Muscle of arm (tissue), 12 donors: ENCODE data around the gene RPL32. TPM values are rescaled to one million over a fixed set of nuclear protein-coding genes. Genes with fewer than 3 reads are reported as not detected.

Experiments
- DNase-seq: peaks from one replicate; pipeline ENCODE4 v3.0.0-alpha.2; 2013
- polyA plus RNA-seq, 12 donors: library from polyadenylated mRNA; unstranded; fragments of 120-200 nt; gene quantifications; one replicate each; pipeline ENCODE4 v1.2.1, GENCODE V29; 2013; ENCODE audit not compliant: insufficient read length in 12 of 12

RPL32 gene
- polyA plus RNA-seq, 12 donors: 2,891 to 4,447 (median 3,076) TPM; not detected in 1

DNA sequence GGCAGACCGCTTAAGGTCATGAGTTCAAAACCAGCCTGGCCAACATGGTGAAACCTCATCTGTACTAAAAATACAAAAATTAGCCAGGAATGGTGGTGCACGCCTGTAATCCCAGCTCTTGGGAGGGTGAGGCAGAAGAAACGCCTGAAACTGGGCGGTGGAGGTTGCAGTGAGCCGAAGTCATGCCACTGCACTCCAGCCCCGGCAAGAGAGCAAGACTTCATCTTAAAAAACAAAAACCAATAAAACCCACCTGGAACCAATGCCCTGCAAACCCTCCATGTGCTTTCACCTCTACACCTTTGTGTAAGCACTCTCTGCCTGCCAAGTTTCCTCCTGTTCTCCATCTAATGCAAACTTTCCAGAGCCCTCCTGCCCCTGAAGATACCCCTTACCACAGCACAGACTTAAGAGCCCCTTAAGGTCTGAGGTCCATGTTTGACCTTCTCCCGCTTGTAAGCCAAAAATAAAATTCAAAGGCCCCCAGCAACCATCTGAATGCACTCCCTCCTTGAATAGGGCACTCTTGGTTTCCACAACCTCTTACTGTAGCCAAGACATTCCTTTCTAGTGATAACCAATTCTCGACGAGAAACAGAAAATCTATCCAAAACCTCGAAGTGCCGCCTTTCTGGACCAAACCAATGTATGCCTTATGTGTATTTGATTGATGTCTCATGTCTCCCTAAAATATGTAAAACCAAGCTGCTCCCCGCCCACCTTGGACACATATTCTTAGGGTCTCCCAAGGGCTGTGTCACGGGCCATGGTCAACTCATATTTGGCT lies 3.0 kb downstream of the RPL32 start:
- no peak for DNase-seq

DNA sequence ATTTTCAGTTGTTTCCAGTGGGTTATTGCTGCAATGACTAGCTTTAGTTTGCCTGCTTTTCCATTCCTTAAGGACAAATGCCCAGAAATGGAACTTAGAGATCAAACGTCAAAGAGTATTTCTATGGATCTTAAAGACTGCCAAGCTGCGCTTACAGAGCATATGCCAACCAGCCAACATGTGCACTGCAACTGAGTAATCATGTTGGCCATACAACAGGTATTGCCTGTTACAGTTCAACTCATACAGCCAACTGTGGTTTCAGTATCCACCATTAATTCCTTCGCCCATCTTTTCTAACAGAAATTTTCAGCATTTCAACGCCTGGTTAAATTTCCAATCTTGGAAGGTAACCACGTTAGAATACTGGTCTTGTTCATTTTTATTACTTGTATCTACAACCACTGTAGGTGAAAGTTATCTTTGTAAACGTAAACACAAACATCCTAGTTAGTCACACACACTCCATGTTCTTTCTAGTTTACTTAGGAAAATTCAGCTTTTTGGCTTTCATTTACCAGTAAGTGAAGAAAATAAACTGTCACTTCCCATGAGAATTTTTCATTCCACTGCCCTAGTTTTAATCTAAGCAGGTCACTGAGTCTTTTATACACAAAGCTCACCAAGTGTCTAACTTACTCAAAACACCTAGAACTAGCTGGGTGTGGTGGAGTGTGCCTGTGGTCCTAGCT lies 3.9 kb downstream of the RPL32 start:
- DNase-seq: no peak

DNA sequence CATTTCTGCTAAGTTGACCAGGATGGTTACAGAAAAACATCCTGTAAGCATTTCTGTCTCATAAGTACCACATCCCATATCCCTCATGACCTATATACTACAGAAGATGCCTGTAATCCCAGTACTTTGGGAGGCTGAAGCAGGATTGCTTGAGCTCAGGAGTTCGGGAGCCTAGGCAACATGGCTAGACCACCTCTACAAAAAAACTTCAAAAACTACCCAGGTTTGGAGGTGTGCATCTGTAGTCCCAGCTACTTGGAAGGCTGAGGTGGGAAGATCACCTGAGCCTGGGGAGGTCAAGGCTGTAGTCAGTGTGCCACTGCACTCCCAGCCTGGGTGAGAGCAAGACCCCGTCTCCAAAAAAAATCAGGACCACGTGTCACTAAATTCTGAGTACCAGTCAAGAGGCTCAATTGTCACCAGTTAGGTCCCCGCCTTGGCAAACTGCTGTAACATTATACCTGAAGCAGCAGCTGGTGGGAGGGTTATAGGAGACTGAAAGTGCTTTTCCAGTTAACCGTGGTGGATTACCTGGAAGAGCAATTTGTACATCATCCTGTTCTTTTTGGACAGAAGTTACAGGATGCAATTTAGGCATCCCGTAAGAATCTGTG lies 6.2 kb downstream of the RPL32 start:
- no peak for DNase-seq

DNA sequence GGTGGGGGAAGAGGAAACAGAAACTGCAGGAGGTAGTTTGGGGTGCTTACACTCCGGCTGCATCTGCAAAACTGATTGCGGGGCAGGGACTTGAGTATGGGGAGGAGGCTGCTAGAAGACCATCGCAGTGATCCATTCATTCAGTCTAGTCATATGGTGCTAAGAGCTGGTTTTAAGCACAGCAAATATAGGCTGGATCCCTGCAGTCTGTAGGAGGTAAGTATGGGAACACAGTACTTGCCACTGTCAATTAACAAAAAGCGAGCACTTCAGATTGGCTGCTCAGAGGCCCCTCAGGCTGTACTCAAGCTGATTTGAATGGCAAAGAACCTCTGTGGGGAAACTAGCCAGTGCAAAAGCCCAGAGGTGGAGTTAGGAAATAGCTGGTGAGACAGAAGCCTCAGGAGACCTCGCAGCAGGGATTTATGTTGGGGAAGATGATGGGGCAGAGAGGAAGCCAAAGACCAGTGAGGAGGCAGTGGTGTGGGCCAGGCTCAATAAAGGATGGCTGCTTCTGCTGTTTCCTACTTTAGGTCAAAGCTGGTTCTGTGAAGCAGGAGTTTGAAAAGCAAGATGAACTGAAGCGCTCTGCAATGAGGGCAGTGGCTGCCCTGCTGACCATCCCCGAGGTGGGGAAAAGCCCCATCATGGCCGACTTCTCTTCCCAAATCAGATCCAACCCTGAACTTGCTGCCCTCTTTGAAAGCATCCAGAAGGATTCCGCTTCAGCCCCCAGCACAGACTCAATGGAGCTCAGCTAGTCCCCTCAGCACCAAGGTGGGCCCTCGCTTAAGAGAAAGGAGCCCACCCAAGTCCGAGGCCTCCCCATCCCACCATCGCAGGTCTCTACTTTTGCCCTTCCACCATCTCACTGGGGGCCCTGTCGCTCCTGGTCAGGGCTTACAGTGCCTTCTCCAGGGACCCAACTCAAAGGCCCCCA lies 7.9 kb downstream of the RPL32 start:
- no peak for DNase-seq

DNA sequence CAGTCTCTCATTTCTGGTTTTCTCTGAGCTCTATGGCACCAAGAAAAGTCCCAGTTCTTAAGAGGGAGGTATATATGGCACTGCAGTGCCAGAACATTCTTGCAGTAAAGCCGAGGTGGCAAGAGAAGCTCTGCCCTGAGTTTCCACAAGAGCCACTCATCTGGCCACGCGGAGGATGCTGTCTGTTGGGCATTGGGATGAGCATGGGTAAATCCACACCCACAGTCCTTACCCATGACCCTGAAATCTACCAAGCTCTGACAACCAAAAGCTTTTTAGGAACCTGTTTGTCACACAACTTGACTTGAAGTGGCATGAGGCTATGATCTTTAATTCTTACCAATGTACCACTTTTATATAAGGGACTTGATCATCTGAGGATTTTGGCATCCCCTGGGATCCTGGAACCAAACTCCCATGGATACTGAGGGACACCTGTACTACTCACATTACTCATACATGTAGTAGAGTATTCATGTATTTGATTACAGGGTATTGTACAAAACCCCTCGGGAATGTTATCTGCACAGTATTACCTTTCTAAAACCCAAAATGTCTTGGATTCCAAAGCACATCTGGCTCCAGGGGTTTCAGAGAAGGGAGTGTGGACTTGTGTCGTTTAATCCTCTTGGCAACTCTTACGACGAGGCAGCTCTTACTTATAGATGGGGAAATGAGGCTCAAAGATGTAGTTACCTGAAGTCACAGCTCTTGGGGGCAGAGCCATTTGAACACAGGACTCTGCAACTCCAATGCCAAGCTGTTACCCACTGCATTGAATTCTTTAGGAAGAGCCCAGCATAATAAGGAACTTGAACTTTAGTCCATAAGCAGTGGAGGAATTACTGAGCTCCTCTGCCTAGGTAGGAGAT lies 8.8 kb downstream of the RPL32 start:
- no peak for DNase-seq

DNA sequence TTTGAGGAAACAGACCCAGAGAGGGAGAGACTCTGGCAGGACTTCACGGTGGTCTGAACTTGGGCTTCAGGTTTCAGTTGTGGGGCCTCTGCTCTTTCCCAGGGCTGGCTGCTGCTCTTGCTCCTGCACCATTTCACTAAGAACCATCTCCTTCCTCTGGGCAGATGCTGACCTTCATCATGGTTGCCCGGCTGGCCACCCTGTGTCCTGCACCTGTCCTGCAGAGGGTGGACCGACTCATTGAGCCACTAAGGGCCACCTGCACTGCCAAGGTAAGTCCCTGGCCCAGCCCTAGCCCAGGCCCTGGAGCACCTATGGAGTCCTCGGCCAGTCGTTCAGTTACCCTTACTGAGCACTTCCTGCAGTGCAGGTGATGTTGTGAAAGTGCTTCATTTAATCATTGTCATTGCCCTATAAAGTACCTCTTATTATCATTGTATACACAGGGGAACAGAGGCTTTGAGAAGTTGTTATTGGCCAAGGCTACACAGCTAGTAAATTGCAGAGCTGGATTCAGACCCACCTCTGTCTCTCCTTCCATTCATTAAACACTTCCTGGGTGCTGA lies 10.0 kb downstream of the RPL32 start:
- DNase-seq: no peak

DNA sequence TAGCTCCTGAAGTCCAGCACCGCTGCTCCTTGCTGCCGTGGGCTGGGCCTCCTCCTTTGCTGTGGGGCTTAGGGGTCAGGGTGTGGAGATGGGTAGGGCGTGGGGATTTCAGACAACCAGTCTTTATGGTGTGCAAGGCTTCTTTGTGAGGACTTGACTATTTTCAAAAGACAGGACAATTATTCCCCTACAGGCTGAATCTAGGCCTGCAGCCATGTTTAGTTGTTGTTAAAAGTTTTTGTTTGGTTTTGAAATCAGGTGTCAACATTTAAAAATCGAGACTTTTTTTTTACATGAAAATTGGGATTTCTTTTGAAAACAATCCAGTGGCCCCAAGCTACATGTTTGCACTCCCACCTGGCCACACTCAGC lies 10.6 kb downstream of the RPL32 start:
- DNase-seq: no peak

DNA sequence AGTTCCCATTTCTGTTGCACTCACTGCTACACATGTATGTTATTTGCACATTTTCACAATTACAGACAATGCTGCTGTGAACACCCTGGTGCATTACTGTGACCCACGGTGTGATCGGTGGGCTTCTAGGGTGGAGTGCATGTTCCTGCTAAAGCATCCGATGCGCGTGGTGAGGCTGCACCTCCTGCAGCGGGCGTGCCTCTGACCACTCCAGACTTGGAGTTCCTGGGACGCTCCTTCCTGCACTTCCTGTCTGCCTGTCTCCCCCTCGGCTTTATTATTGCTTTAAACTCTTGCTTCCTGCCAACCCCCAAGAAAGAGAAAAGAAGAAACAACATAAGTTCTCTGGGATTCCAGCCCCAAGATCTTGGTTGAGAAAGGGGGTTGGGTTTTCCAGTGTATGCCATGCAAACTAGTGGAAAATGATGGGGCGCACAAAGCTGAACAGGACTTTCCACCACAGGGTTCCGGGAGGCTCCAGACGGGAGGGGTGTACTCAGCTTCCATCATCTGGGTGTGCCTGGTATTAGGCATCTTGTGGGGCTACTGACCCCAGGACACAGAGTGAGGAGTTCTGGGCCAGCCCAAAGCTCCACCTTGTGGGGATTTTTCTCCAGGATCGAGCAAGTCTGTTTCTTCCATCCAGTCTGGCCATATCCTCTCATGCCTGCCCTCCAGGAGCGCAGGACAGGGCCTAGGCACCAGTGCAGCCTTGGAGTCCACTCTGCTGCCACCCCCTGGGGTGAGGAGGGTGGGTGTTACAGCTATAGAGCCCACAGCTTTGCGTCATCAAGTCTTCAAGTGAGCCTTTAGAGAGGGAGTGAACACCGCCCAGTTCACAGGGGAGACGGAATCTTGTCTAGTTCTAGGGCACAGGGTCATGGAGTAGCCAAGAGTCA lies 11.2 kb downstream of the RPL32 start:
- no peak for DNase-seq

DNA sequence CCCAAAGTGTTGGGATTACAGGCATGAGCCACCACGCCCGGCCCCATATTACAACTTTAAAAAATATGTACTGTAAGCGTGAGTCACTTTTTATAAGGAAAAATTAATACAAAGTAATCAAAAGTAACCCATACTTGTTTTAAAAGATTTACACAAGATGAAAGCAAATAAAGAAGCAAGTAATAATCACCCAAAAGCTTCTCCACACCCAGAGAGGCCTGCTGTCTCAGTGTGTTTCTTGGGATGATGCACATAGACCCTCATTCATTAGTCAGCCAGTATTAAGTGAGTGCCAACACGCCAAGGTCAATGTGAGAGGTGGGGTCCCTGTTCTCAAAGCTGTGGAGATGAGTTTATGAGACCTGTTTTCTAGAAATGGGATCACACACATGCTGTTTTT lies 12.0 kb downstream of the RPL32 start:
- no peak for DNase-seq

DNA sequence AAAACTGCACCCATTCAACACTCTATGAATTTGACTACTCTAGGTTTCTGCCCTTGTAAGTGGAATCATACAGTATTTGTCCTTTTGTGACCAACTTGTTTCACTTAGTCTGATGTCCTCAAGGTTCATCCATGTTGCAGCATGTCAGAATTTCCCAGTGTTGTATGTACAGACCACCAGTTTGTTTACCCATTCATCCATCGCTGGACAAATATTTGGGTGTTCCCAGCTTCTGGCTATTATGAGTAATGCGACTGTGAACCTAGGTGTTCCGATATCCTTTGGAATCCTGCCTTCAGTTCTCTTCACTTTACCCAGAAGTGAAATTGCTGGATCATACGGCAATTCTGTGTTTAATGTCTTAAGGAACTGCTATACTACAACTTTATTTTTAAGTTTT lies 12.6 kb downstream of the RPL32 start:
- DNase-seq: no peak

DNA sequence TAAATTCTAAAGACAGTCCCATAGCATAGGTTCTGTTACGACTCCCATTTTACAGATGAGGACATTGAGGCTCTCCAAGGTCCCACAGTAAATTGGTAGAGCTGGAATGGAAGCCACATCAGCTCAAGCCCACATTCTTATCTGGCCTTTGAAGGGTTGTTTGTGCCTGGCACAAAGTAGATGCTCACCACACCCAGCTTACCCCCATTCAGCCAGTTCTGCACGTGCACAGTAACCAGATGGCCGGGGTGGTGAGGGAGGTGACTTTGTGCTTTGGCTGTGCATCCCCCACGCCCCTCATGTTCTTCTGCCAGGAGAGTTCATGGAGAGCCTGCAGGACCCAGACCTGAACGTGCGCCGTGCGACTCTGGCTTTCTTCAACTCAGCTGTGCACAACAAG lies 16.2 kb downstream of the RPL32 start:
- DNase-seq: no peak

DNA sequence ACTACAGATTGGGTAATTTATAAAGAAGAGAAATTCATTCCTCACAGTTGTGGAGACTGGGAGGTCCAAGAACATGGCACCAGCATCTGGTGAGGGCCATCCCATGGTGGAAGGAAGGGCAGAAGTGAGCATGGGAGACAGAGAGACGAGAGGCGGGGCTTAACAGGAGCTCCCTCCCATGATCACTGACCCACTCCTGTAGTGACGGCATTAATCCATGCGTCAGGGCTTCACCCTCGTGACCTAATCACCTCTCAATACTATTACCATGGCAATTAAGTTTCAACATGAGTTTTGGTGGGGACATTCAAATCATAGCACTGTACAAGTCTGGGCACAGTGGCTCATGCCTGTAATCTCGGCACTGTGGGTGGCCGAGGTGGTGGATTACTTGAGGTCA lies 17.1 kb downstream of the RPL32 start:
- no peak for DNase-seq

DNA sequence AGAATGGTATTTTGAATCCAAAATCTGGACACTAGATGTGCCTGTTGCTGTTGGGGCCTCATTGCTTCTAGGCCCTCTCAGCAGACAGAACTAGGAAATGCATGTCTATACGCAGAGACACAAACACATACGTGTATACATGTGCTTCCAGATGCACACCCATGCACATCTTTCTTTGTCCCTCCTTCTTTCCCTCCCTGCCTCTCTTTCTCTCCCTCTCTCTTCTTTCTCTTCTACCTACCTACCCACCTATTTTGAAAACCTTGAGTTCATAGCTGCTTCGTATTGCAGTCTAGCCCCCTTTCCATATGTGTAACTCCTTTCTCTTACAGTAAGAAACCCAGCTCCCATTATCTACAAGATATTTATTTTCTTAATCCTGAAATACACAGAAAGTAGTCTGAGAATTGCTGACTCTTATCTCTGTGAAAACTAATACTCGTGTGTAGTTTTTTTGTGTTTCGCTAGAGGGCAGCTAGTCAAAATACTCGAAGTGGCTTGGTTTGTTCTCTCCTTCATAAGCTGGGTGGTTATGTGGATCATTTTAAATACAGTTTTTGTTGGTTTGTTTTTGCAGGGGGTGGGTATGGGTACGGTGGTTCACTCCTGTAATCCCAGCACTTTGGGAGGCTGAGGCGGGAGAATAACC lies 18.5 kb downstream of the RPL32 start:
- DNase-seq: no peak

DNA sequence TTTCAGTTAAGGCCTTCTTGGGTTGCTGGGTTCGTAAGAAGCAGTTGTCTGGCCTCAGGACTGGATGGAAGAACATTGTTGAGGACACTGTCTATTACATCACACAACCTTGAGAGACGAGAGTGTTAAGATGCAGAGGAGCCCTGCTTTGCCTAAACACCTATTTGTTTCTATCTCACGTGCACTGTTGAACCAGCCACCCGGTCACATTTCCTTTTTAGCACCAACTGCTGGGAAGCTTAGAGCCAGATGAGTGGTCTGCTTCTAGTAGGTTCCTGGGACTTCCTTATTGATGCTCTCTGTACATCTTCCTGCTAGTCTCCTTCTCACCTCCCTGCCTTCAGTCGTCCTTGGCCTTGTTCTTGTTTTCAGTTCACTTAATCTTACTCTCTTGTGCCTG lies 22.6 kb downstream of the RPL32 start:
- no peak for DNase-seq

DNA sequence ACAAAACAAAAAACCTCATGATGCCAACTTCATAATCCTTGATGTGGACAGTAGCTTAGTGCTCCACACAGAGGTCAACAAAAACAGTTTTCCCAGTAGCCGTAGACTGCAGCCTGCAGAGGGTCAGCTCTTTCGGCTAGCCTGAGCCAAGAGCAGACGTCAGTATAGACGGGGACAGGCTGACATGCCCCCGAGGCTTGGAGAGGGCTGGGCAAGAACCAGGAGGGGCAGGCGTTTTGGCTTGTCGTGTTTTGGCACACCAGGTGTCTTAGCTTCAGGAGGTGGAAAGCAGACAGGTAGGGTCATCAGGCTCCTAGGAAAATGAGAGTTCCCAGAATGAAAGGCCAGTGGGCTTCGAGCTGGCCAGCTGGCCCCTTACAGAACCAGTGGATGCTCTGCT lies 23.1 kb downstream of the RPL32 start:
- no peak for DNase-seq

DNA sequence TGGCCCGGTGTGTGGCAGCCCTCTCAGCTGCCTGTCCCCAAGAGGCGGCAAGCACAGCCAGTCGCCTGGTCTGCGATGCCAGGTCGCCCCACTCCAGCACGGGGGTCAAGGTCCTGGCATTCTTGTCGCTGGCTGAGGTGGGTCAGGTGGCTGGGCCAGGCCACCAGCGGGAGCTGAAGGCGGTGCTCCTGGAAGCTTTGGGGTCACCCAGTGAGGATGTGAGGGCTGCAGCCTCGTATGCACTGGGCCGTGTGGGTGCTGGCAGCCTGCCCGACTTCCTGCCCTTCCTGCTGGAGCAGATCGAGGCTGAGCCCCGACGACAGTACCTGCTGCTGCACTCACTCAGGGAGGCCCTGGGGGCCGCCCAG lies 24.0 kb downstream of the RPL32 start:
- no peak for DNase-seq

DNA sequence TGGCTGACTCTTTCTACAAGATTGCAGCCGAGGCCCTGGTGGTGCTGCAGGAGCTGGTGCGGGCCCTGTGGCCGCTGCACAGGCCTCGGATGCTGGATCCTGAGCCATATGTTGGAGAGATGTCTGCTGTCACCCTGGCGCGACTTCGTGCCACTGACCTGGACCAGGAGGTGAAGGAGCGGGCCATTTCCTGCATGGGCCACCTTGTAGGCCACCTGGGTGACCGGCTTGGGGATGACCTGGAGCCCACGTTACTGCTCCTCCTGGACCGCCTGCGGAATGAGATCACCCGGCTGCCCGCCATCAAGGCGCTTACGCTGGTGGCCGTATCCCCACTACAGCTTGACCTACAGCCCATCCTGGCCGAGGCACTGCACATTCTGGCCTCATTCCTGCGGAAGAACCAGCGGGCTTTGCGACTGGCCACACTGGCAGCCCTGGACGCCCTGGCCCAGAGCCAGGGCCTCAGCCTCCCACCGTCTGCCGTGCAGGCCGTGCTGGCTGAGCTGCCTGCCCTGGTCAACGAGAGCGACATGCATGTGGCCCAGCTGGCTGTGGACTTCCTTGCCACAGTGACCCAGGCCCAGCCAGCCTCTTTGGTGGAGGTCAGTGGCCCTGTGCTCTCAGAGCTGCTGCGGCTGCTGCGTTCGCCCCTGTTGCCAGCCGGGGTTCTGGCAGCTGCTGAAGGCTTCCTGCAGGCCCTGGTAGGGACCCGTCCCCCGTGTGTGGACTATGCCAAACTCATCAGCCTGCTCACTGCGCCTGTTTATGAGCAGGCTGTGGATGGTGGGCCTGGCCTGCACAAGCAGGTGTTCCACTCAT lies 24.6 kb downstream of the RPL32 start:
- no peak for DNase-seq

DNA sequence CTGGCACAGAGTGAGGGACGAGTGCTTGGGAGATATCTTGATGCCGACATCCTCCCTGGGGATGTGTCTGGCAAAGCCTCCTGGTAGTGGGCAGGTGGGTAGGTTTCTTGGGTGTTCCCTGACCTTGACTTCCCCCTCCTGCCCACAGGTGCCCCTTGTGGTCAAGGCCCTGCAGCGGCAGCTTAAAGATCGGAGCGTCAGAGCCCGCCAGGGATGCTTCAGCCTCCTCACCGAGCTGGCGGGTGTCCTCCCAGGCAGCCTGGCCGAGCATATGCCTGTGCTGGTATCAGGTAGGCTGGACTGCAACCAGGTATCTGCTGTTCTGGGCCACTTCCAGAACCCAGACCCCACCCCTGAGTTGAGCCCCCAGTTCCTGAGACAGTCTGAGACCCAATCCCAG lies 25.6 kb downstream of the RPL32 start:
- no peak for DNase-seq
